K562 (cell line): Measurements from ENCODE around the gene ELAVL3. TPM values are rescaled to one million over a fixed set of nuclear protein-coding genes. Genes with fewer than 3 reads are reported as not detected.

Source experiments
- ARHGAP35 ChIP-seq: fragments of 450-650 bp; IDR thresholded peaks from 2 replicates; pipeline ENCODE4 v1.6.1; 2018; ENCODE audit not compliant: partially characterized antibody
- ATF1 ChIP-seq, 2 experiments: fragments of 450-650 bp in 1 of 2; IDR thresholded peaks; 2 replicates each; pipeline ENCODE4 v1.6.1; 2016; ENCODE audit warnings: missing compliant biosample characterization in 1 of 2, missing genetic modification characterization in 1 of 2
- ELF1 ChIP-seq: fragments of 200-800 bp; sonication (Bioruptor generic); IDR thresholded peaks from 2 replicates; pipeline ENCODE4 v1.6.1; 2016; ENCODE audit warnings: missing genetic modification characterization, missing compliant biosample characterization
- FOSL1 ChIP-seq: fragments of 200-800 bp; sonication (Bioruptor generic); conservative IDR thresholded peaks from 2 replicates; pipeline ENCODE4 v1.6.1; 2016; ENCODE audit warnings: missing genetic modification characterization, missing compliant biosample characterization
- GATA2 ChIP-seq: sonication (generic); formaldehyde crosslinking; IDR thresholded peaks from 2 replicates; pipeline ENCODE4 v1.4.0; 2020; ENCODE audit warnings: mild to moderate bottlenecking, missing genetic modification reagents
- HNRNPL ChIP-seq: fragments of 200-400 bp; formaldehyde crosslinking; IDR thresholded peaks from 2 replicates; pipeline ENCODE4 v1.6.1; 2017; ENCODE audit warnings: low read depth, mild to moderate bottlenecking, low read length
- HSF4 ChIP-seq: fragments of 250-450 bp; sonication (Bioruptor Pico); IDR thresholded peaks from 2 replicates; pipeline ENCODE4 v2.1.2; 2022; ENCODE audit warnings: mild to moderate bottlenecking, moderate library complexity, borderline replicate concordance
- MITF ChIP-seq: IDR thresholded peaks from 2 replicates; pipeline ENCODE4 v1.6.1; 2014; ENCODE audit warnings: antibody characterized with exemption
- NEUROD1 ChIP-seq: fragments of 150-350 bp; IDR thresholded peaks from 2 replicates; pipeline ENCODE4 v1.6.1; 2014; ENCODE audit warnings: borderline replicate concordance, low read length, low read depth; ENCODE audit not compliant: partially characterized antibody
- NR3C1 ChIP-seq: sonication (generic); formaldehyde crosslinking; IDR thresholded peaks from 2 replicates; pipeline ENCODE4 v1.8.1; 2022; ENCODE audit warnings: missing genetic modification reagents
- PHB ChIP-seq: fragments of 250-450 bp; sonication (Bioruptor Pico); IDR thresholded peaks from 2 replicates; pipeline ENCODE4 v1.5.0; 2021
- PTTG1 ChIP-seq: fragments of 450-650 bp; IDR thresholded peaks from 2 replicates; pipeline ENCODE4 v1.6.1; 2016; ENCODE audit warnings: low read depth, mild to moderate bottlenecking, missing genetic modification characterization, missing compliant biosample characterization
- RBM15 ChIP-seq: fragments of 200-400 bp; formaldehyde crosslinking; IDR thresholded peaks from 2 replicates; pipeline ENCODE4 v1.6.1; 2018; ENCODE audit warnings: mild to moderate bottlenecking, low read length, moderate library complexity; ENCODE audit not compliant: insufficient read depth
- TBP ChIP-seq: optimal IDR thresholded peaks from 2 replicates; pipeline ENCODE3; 2011; ENCODE audit warnings: low read depth, low read length, improper control_type of control experiment
- TCFL5 ChIP-seq: fragments of 250-450 bp; sonication (Bioruptor Pico); conservative IDR thresholded peaks from 2 replicates; pipeline ENCODE4 v1.6.1; 2021; ENCODE audit warnings: mild to moderate bottlenecking, moderate library complexity, matching md5 sums
- ZBED1 ChIP-seq: IDR thresholded peaks from 2 replicates; pipeline ENCODE4 v1.6.1; 2014
- ZFX ChIP-seq: sonication (generic); formaldehyde crosslinking; IDR thresholded peaks from 2 replicates; pipeline ENCODE4 v1.8.0; 2022; ENCODE audit warnings: mild to moderate bottlenecking, missing genetic modification reagents, moderate library complexity
- polyA plus RNA-seq, 8 experiments: library from polyadenylated mRNA; depleted of rRNA in 4 of 8; stranded (reverse) in 5 of 8; unstranded in 3 of 8; fragments of >200 nt; fragmentation: Nextera tagmentation in 2 of 8; fragmentation: Illumina TruSeq in 1 of 8; extraction: Ambion mirVana in 2 of 8; extraction: Trizol in 1 of 8; gene quantifications; 2 replicates each; pipeline versions ENCODE4 v1.2.1 to v1.2.3, GENCODE V29; 2011 to 2014; ENCODE audit warnings: inconsistent platforms in 1 of 8, missing spikeins in 1 of 8
- total RNA-seq, 7 experiments: library from RNA; depleted of rRNA in 6 of 7; stranded (reverse); fragments of >200 nt in 6 of 7; fragmentation: Illumina TruSeq in 2 of 7; extraction: Trizol in 2 of 7; gene quantifications; 2 replicates each; pipeline versions ENCODE4 v1.2.1 to v1.2.3, GENCODE V29; 2011 to 2021; ENCODE audit warnings: low replicate concordance in 1 of 7
- TF ChIP-seq, protein P1 (sequence below): sonication (generic); formaldehyde crosslinking; IDR thresholded peaks from 2 replicates; pipeline ENCODE4 v1.8.0; 2023; ENCODE audit warnings: mild to moderate bottlenecking, missing genetic modification reagents
- TF ChIP-seq, protein P2 (sequence below): fragments of 250-450 bp; sonication (Bioruptor Pico); IDR thresholded peaks from 2 replicates; pipeline ENCODE4 v1.9.0; 2021; ENCODE audit warnings: mild to moderate bottlenecking
- TF ChIP-seq, protein P3 (sequence below), 2 experiments: fragments of 450-650 bp; IDR thresholded peaks; 2 replicates each; pipeline ENCODE4 v1.6.1; 2016

The ELAVL3 gene
- total and polyA plus RNA-seq, 9 of the 15 experiments (the other 6 are each of a cell fraction or from before 2014, with no cell fraction given): not detected

DNA sequence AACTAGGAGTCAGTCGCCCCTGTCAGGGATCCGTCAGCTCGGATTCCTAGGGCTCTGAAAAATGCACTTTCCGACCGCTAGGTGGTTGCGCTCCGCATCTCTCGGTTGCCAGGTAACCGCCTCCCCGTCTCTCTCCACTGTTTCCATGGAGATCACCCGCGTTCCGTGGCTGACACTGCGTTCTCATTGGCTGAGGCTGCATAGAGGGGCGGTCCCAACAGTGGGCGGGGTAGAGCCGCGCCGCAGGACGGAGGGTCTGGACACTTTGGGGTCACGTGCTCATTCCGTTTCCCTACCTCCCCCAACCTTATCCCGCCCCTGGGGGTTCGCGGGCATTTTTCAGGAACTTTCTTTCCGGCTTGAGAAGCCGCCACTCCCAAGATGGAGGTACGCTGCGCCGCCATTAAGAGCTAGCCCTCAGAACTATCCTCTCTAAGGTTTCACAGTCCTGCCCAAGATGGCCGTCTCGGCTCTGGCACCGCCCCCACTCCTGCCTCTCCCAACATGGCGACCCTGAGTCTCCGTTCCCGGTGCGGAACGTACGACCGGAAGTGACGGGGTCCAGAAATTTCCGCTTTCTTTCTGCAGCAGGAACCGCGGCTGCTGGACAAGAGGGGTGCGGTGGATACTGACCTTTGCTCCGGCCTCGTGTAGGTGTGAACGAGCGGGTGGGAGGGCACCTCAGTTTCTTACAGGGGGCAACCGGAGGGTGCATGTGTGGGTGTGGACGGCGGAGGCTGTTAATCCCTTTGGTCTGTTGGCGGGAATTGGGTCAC, 45.6 kb downstream of the ELAVL3 start, which contains the start of the genes ODAD3 and PRKCSH (continued):
- TF ChIP-seq, protein P1, sequence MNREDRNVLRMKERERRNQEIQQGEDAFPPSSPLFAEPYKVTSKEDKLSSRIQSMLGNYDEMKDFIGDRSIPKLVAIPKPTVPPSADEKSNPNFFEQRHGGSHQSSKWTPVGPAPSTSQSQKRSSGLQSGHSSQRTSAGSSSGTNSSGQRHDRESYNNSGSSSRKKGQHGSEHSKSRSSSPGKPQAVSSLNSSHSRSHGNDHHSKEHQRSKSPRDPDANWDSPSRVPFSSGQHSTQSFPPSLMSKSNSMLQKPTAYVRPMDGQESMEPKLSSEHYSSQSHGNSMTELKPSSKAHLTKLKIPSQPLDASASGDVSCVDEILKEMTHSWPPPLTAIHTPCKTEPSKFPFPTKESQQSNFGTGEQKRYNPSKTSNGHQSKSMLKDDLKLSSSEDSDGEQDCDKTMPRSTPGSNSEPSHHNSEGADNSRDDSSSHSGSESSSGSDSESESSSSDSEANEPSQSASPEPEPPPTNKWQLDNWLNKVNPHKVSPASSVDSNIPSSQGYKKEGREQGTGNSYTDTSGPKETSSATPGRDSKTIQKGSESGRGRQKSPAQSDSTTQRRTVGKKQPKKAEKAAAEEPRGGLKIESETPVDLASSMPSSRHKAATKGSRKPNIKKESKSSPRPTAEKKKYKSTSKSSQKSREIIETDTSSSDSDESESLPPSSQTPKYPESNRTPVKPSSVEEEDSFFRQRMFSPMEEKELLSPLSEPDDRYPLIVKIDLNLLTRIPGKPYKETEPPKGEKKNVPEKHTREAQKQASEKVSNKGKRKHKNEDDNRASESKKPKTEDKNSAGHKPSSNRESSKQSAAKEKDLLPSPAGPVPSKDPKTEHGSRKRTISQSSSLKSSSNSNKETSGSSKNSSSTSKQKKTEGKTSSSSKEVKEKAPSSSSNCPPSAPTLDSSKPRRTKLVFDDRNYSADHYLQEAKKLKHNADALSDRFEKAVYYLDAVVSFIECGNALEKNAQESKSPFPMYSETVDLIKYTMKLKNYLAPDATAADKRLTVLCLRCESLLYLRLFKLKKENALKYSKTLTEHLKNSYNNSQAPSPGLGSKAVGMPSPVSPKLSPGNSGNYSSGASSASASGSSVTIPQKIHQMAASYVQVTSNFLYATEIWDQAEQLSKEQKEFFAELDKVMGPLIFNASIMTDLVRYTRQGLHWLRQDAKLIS: no peak
- TF ChIP-seq NR3C1 (no peak), NEUROD1 (peak; percentile 76), HNRNPL (no peak), ELF1 (peak; percentile 89), TCFL5 (CRISPR knock-in tag) (no peak), ARHGAP35 (no peak), PTTG1 (tag) (no peak), ZBED1 (0 out of 2 replicates have a peak, but pooled peaks have one; percentile 17), PHB (CRISPR knock-in tag) (no peak), GATA2 (no peak), FOSL1 (tag) (0 out of 2 replicates have a peak, but pooled peaks have one; percentile 28), HSF4 (CRISPR knock-in tag) (no peak), RBM15 (no peak), MITF (peak; percentile 46; the same call in 1 of the 2 replicates), ZFX (CRISPR knock-in tag) (0 out of 2 replicates have a peak, but pooled peaks have one; percentile 47), TBP (peak; percentile 65), ATF1 (CRISPR knock-in tag; IDR thresholded peaks at IDR 0.05) (no peak), ATF1 (tag; IDR thresholded peaks at IDR 0.05) (peak; percentile 96)
- TF ChIP-seq, protein P2, sequence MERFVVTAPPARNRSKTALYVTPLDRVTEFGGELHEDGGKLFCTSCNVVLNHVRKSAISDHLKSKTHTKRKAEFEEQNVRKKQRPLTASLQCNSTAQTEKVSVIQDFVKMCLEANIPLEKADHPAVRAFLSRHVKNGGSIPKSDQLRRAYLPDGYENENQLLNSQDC (CRISPR knock-in tag): 0 out of 2 replicates have a peak, but pooled peaks have one; percentile 45
- TF ChIP-seq, protein P3, sequence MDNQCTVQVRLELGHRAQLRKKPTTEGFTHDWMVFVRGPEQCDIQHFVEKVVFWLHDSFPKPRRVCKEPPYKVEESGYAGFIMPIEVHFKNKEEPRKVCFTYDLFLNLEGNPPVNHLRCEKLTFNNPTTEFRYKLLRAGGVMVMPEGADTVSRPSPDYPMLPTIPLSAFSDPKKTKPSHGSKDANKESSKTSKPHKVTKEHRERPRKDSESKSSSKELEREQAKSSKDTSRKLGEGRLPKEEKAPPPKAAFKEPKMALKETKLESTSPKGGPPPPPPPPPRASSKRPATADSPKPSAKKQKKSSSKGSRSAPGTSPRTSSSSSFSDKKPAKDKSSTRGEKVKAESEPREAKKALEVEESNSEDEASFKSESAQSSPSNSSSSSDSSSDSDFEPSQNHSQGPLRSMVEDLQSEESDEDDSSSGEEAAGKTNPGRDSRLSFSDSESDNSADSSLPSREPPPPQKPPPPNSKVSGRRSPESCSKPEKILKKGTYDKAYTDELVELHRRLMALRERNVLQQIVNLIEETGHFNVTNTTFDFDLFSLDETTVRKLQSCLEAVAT (IDR thresholded peaks at IDR 0.05): no peak
